HG03095 (cell line): ENCODE data around the gene PIGR.
A peak's percentile ranks its signal among the peaks of the same experiment; 100 is the strongest.

Experiments used
- ATAC-seq: cut with Tn5 transposase; IDR thresholded peaks from one replicate; pipeline ENCODE4 v1.9.1; 2021; ENCODE audit warnings: moderate library complexity; ENCODE audit not compliant: unreplicated experiment

PIGR gene

GRCh38 chr1:206946261-206946660 is at the start of gene PIGR:
PIGR (minus strand) TSS chr1:206946466; CDS start chr1:206940531, 5,935 bp downstream.
- ATAC-seq: no peak

GRCh38 chr1:206992790-206993189 is 46.5 kb upstream of the PIGR start:
- no peak for ATAC-seq

DNA sequence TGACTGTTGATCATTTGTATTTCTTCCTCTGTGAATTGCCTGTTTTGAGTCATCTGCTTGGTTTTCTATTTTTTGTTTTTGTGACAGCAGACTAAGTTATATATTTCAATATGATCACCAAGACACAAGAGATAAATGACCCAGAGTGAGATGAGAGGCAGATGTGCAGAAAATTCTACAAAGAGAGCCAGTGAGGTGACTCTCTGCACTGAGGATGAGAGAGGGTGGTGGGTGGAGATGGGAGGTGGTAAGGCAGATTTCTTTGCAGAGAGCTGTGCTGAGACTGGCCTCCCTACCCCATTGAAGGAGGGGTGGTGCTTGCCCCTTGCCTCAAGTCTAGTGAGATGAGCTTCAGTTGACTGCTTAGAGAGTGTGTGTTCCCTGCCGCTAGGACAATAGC is 41.6 kb upstream of the PIGR start:
- no peak for ATAC-seq

DNA sequence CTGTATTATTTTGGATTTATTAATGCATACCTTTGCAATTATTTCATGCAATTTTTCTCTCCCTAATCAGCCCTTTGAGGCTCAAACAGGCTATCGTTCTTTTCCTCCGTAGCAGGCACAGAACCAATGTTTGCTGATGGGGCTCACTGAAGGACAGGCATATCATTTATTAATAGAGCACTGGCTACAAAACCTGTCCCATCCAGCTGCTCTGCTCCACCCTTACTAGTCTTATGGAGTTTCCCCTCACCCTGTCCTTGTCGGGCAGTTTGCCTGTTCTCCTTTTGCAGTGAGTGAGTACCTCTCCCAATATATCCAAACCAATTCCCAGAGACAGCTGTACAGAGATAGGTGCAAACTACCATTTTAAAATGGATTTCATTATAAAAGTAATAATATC is 40.6 kb upstream of the PIGR start:
- no peak for ATAC-seq

GRCh38 chr1:206986402-206986801 is 40.1 kb upstream of the PIGR start:
- ATAC-seq: no peak

- no peak for ATAC-seq
These were observed 39.0 kb upstream of the PIGR start for GRCh38 chr1:206985162-206985749.

- no peak for ATAC-seq
These were observed 36.0 kb upstream of the PIGR start for GRCh38 chr1:206982216-206982615.

- ATAC-seq: no peak
These were observed 33.2 kb upstream of the PIGR start for GRCh38 chr1:206979379-206980043.

DNA sequence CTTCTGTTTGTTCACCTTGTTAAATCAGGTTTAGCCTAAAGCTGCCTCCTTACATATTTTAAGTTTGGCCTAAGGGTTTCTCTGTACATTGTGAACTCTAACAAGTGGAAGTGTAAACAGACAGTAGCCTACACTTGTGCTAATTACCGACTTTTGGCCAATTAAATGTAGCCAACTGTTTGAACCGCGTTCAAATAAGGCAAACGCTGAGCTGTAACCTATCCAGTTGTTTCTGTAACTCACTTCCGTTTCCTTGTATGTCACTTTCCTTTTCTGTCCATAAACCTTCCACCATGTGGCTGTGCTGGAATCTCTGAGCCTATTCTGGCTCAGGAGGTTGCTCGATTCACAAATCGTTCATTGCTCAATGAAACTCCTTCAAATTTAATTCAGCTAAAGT is 32.0 kb upstream of the PIGR start:
- no peak for ATAC-seq

DNA sequence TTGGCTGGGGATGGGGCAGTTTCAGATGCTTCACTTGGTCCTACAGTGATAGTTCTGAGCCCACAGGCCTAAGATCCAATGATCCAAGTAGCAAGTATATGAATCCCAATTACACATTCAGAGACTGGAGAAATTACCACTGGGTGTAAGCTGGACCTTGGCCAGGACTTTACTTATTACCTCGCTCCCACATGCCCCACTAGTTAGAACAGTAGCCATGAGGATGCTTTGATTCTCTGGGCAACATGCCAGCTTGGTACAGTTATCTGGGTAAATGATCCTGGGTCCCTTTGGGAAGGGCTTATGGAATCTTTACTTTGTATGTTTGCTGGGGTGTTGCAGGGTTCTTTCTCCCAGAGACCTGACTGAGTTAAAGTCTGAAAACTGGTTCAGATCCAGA is 29.0 kb upstream of the PIGR start:
- no peak for ATAC-seq

GRCh38 chr1:206974140-206974539 is 27.9 kb upstream of the PIGR start:
- ATAC-seq: no peak

DNA sequence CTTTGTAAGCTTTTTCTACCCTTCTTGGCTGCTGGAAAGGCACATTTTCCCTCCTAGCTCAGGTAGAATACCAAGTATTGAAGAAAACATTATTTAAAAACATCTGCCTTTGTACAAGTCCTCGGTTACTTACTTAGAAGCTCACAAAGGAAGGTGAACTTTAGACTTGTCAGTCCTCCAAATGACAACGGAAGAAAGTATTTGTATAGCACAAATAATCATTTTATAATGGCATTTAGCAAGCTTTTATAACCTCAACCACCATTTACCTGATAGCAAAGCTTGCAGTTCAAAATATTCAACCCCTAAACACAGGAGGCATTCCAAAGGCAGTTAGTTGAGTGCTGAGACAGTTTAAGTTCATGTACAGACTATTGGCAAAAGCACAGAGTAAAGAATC is 26.5 kb upstream of the PIGR start:
- no peak for ATAC-seq

DNA sequence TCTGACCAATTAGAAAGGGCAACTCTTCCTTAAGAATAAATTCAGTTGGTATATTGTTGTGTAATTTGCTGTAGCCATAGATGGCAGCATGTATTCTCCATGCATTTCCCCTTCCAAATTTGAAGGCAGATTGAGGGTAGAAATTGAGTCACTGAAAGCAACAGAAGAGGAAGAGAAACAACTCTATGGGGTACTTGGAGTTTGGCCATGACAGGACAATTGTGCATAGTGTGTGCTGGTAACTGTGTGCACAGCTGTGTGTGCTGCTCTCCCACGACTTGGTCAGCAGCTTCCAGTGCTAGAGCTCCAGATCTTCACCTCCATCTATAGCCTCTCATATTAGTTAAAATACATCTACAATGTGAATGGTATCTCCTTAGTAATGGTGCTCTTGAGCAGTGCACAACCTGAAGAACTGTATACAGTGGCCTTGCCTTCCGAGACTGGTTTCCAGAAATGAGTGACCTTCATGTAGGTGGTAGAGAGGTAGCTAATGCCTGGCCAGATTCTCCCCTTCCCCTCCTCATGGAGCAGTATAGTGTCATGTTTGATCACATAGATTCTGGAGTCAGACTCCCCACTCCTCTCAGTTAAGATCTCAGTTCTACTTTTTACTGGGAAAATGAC is 24.9 kb upstream of the PIGR start:
- ATAC-seq: peak; percentile 71

- ATAC-seq: no peak
These were observed 24.2 kb upstream of the PIGR start, which contains the start of gene FCAMR for GRCh38 chr1:206970446-206970845. FCAMR (minus strand) TSS chr1:206970460; CDS start chr1:206970125, 335 bp downstream.

DNA sequence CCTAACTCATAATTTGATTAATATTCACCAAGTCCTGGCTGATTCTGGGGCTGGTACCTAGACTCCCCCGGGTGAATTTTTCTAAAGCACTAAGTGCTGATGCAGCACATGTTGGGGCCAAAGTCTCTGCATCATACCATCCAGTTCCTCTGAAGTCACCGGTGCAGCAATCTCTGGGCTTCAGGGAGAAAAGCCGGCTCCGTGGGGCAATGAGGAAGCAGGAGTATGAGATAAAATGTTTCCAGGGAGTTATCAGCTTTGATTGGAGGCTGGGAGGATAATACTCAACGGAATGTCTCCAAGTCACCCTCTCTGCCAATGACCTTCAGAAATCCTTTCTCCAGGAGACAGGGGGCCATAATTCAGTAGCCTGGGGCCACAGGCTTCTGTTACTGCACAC is 22.8 kb upstream of the PIGR start:
- ATAC-seq: no peak

GRCh38 chr1:206967096-206967849 is 21.0 kb upstream of the PIGR start:
- no peak for ATAC-seq

- ATAC-seq: no peak
These were observed 19.5 kb upstream of the PIGR start for GRCh38 chr1:206965781-206966180.

DNA sequence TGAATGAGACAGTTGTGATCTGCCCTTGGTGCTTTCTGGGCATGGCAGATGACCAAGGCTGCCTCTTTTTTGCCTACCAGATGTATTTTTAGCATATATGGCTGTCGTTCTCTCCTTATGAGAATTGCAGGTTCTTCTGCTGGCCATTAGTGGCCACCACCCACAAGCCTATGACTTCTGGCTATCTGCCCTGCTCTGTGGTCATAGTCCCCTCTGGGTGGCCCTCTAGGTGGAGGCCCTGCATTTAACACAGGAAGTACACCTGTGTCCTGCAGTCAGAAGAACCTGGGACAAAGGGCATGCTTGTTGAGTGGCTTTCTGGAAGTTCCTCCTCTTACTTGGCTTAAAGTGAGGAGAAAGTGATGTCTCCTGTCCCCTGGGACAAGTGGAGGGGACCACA is 17.5 kb upstream of the PIGR start:
- no peak for ATAC-seq

DNA sequence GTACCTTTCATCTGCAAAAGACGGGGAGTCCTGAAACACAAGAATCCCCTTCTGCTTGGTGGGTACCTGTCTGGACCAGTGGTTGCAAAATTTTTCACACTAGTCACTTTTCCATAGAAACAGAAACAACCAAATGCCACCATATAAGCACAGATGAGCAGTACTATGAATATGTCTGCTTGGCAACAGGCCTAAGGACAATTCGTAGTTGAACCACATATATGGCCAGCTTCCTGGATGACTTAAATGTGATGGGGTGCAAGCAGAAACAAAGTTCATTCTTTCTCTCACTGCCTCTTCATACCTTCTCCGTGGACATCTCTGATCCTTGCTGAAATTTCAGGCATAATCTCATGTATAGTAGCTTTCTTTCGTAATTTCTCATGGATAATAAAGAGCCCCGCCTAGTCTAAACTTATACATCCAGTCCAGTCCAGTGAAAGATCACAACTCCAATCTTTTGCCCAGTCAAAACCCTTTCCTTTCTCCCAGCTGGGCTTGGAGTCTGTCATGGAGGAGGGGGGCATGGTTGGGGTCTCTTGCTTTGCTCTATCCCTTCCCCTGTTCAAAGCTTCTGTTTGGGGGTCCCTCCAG is 16.9 kb upstream of the PIGR start:
- ATAC-seq: no peak

GRCh38 chr1:206962272-206962671 is 16.0 kb upstream of the PIGR start:
- ATAC-seq: no peak

DNA sequence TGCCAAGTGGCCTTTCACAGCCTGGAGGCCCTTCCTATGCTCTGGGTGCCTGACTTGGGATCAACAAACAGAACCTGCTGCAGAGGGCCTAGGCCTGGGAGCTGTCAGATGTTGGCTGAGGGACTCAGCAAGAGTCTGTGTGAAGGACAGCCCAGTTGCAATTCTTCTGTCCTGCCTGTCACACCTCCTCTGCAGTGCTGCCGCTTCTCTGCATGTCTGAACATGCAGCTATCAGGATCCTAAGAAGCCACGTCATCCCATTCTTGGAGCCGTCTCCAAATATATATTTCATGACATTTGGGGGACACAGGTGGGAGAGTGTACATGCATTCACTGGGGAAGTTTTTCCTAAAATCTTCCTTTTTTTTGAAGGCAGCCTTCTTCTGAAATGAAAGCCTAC is 15.4 kb upstream of the PIGR start:
- ATAC-seq: no peak
